Loucy (cell line): ENCODE data around the gene ELMOD1.

ENCODE experiments used
- CTCF ChIP-seq: fragments of 200-600 bp; sonication (generic); conservative IDR thresholded peaks from 2 replicates; pipeline ENCODE4 v1.5.1; 2014; ENCODE audit warnings: mild to moderate bottlenecking, antibody characterized with exemption, low read length
- EZH2phosphoT487 ChIP-seq: fragments of 200-600 bp; IDR thresholded peaks from 2 replicates; pipeline ENCODE4 v1.6.1; 2018; ENCODE audit warnings: antibody characterized with exemption, mild to moderate bottlenecking, moderate library complexity, borderline replicate concordance

- no peak for TF ChIP-seq CTCF
- TF ChIP-seq EZH2phosphoT487, result no peak
Measured at GRCh38 chr11:107653076-107653475, 62.1 kb downstream of the ELMOD1 start.
